Measurements from ENCODE around the gene NNMT. TPM values are rescaled to one million over a fixed set of nuclear protein-coding genes. Genes with fewer than 3 reads are reported as not detected.
A peak's percentile ranks its signal among the peaks of the same experiment; 100 is the strongest.

NNMT gene
- total and polyA plus RNA-seq, 2 experiments from 2014 or later, result 1,043 to 1,317 TPM

DNA sequence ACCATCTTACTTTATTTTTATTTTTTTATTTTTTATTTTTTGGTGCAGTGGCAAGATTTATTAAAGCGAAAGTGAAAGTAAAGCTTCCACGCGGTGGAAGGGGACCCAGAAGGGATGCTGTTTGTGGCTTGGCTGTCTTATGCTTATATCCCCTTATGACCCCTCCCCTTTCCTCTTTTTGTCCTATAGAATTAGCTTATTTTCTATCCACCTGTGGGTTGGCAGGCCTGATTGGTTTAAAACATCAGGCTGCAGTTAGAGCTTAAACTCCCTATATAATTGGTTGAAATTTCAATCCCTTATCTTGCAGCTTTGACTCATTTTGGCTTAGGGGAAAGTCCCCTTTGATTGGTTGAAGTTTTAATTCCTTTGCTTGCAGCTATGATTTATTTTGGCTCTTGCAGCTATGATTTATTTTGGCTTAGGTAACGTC is 50.5 kb downstream of the NNMT start:
- no peaks in the 10 kb centered on the region for H3K79me2 ChIP-seq (ENCODE audit: insufficient read depth)
- peak overlapping the region; percentile 35; the same call in 1 of the 2 replicates for H2AFZ ChIP-seq
- H3K4me1 ChIP-seq (ENCODE audit: insufficient read depth), result no peaks in the 10 kb centered on the region
- no peaks in the 10 kb centered on the region for H3F3A ChIP-seq (ENCODE audit: insufficient read depth)
- in situ Hi-C loops (cut with MboI), result loop anchor here (10.0 kb wide), 1 partner anchor 418 kb away; no protein-coding TSS in a partner anchor
- H3K9me3 ChIP-seq (ENCODE audit: low read depth), result no peaks in the 10 kb centered on the region
- no peak overlapping the region for H3K27ac ChIP-seq
- no peak overlapping the region for H3K9ac ChIP-seq
- H3K4me2 ChIP-seq (ENCODE audit: unreplicated experiment), result no peak overlapping the region
- H3K27me3 ChIP-seq (replicated peaks; ENCODE audit: insufficient read depth), result no peaks in the 10 kb centered on the region
- no peak for TF ChIP-seq EZH2phosphoT487 (IDR thresholded peaks at IDR 0.05; ENCODE audit: insufficient read depth, low read depth)
- TF ChIP-seq EZH2 (IDR thresholded peaks at IDR 0.05; ENCODE audit: insufficient read depth, poor library complexity, severe bottlenecking), result no peak
- no peaks in the 10 kb centered on the region for H3K9me2 ChIP-seq (ENCODE audit: insufficient read depth)
- no peak for DNase-seq
- H3K36me3 ChIP-seq (ENCODE audit: low read depth), result no peaks in the 10 kb centered on the region
- 81 to 89% methylated on average over 4 of the region's 4 CpGs for WGBS, 2 experiments (ENCODE audit: low coverage in 1 of 2, low lambda C conversion rate in 2 of 2, missing lambda C conversion rate in 2 of 2)
- no peaks in the 10 kb centered on the region for H4K20me1 ChIP-seq (ENCODE audit: insufficient read depth)
- 0 out of 2 replicates have a peak overlapping the region, but pooled peaks have one; percentile 21 for H3K4me3 ChIP-seq

DNA sequence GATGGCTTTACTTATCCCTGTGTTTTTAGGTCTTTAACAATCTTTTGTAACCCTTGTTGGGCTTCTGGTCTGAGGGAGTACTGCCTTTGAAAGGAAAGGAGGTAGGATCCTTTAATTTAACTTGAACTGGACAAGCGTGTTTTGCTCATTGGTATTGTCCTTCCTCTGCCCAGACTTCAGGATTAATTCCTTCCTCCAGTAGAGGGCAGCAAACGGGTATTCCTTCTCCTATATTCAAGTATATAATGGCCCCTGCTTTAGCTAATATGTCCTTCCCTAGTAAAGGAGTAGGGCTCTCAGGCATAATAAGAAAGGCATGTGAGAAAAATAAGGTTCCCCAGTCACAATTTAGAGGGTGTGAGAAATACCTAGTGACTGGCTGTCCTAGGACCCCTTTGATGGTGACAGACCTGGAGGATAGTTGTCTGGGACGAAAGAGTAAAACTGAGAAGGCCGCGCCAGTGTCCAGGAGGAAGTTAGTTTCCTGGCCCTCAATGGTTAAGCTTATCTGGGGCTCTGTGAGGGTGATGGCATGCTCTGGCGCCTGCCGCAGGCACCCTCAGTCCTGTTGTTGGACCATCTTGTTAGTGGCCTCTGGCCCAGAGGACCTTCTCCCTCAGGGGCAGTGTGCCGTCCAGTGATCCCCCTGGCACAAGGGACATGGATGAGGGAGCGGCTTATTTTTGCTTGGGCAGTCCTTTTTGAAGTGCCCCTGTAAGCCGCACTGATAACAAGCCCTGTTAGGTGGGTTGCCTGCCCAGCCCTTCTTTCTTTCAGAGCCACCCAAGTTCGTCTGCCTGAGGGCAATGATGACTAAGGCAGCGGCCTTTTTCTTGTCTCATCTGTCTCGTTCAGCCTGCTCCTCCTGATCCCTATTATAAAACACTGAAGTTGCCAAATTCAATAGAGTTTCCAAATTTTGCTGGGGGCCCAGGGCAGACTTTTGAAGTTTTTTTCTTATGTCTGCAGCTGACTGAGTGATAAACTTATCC is 52.3 kb downstream of the NNMT start:
- peaks cover 3% of the 10 kb centered on the region; the same call in 1 of the 2 replicates for H4K20me1 ChIP-seq (ENCODE audit: insufficient read depth)
- no peaks in the 10 kb centered on the region for H3K79me2 ChIP-seq (ENCODE audit: insufficient read depth)
- no peak overlapping the region for H3K4me3 ChIP-seq
- TF ChIP-seq EZH2phosphoT487 (IDR thresholded peaks at IDR 0.05; ENCODE audit: insufficient read depth, low read depth) (no peak), EZH2 (IDR thresholded peaks at IDR 0.05; ENCODE audit: insufficient read depth, poor library complexity, severe bottlenecking) (no peak)
- peak; percentile 74 for DNase-seq
- no peaks in the 10 kb centered on the region for H3K4me1 ChIP-seq (ENCODE audit: insufficient read depth)
- no peak overlapping the region for H3K9ac ChIP-seq
- 71 to 75% methylated on average over 13 of the region's 13 CpGs for WGBS, 2 experiments (ENCODE audit: low coverage in 1 of 2, low lambda C conversion rate in 2 of 2, missing lambda C conversion rate in 2 of 2)
- H3K27me3 ChIP-seq (replicated peaks; ENCODE audit: insufficient read depth), result no peaks in the 10 kb centered on the region
- no peaks in the 10 kb centered on the region for H3K36me3 ChIP-seq (ENCODE audit: low read depth)
- no peak overlapping the region for H3K4me2 ChIP-seq (ENCODE audit: unreplicated experiment)
- no peaks in the 10 kb centered on the region for H3K9me2 ChIP-seq (ENCODE audit: insufficient read depth)
- in situ Hi-C loops (cut with MboI), result loop anchor here (10.0 kb wide), 1 partner anchor 416 kb away; no protein-coding TSS in a partner anchor
- peak overlapping the region; percentile 77 for H2AFZ ChIP-seq
- no peaks in the 10 kb centered on the region for H3K9me3 ChIP-seq (ENCODE audit: low read depth)
- 0 out of 2 replicates have a peak, but pooled peaks cover 2% of the 10 kb centered on the region for H3F3A ChIP-seq (ENCODE audit: insufficient read depth)
- no peak overlapping the region for H3K27ac ChIP-seq

DNA sequence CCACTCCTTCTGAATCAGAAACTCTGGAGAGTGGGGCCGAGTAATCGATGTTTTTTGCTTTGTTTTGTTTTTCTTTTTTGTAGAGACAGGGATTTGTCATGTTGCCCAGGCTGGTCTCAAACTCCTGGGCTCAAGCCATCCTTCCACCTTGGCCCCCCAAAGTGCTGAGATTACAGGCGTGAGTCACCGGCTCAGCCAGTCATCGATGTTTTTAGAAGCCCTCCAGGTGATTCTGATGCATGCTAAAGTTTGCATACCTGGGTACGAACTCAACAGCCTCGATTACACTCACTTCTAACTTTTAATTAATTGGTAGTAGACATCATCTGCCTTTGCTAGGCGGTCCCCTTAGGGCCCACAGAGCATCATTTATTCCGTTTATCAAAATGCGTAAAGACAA is 53.8 kb downstream of the NNMT start:
- H3K27me3 ChIP-seq (replicated peaks; ENCODE audit: insufficient read depth), result no peaks in the 10 kb centered on the region
- H3K36me3 ChIP-seq (ENCODE audit: low read depth), result no peaks in the 10 kb centered on the region
- no peak overlapping the region for H3K9ac ChIP-seq
- 0 out of 2 replicates have a peak, but pooled peaks cover 10% of the 10 kb centered on the region for H3F3A ChIP-seq (ENCODE audit: insufficient read depth)
- peaks cover 4% of the 10 kb centered on the region; the same call in 1 of the 2 replicates for H4K20me1 ChIP-seq (ENCODE audit: insufficient read depth)
- H3K9me3 ChIP-seq (ENCODE audit: low read depth), result no peaks in the 10 kb centered on the region
- no peak overlapping the region for H3K27ac ChIP-seq
- TF ChIP-seq EZH2 (IDR thresholded peaks at IDR 0.05; ENCODE audit: insufficient read depth, poor library complexity, severe bottlenecking) (no peak), EZH2phosphoT487 (IDR thresholded peaks at IDR 0.05; ENCODE audit: insufficient read depth, low read depth) (no peak)
- no peaks in the 10 kb centered on the region for H3K79me2 ChIP-seq (ENCODE audit: insufficient read depth)
- H2AFZ ChIP-seq, result no peak overlapping the region
- no peak overlapping the region for H3K4me2 ChIP-seq (ENCODE audit: unreplicated experiment)
- H3K4me1 ChIP-seq (ENCODE audit: insufficient read depth), result peaks cover 4% of the 10 kb centered on the region; the same call in 1 of the 2 replicates
- H3K4me3 ChIP-seq, result no peak overlapping the region
- 94 to 97% methylated on average over 10 of the region's 10 CpGs for WGBS, 2 experiments (ENCODE audit: low coverage in 1 of 2, low lambda C conversion rate in 2 of 2, missing lambda C conversion rate in 2 of 2)
- H3K9me2 ChIP-seq (ENCODE audit: insufficient read depth), result no peaks in the 10 kb centered on the region
- in situ Hi-C loops (cut with MboI), result no loop called here
- no peak for DNase-seq

DNA sequence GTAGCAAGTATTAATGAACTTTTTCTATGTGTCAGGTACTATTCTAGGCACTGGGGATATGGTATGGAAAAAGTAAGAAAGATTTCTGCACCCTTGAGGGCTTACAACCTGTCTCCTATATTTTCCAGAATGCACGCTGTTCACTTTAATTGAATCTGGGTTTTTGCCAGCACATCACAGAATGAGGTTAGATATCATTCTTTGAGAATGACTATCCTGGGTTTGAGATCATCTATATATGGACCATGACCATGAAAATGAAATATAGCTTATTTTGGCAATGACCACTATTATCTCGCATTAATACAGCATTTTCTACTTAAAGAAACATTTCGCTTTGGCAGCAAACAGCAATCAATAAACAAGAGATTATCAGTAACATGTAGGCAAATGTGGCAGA is 57.2 kb downstream of the NNMT start:
- H3K27me3 ChIP-seq (replicated peaks; ENCODE audit: insufficient read depth), result no peaks in the 10 kb centered on the region
- in situ Hi-C loops (cut with MboI), result no loop called here
- no peak overlapping the region for H2AFZ ChIP-seq
- H3F3A ChIP-seq (ENCODE audit: insufficient read depth), result 0 out of 2 replicates have a peak, but pooled peaks cover 10% of the 10 kb centered on the region
- no peaks in the 10 kb centered on the region for H3K79me2 ChIP-seq (ENCODE audit: insufficient read depth)
- DNase-seq, result no peak
- no peak overlapping the region for H3K4me2 ChIP-seq (ENCODE audit: unreplicated experiment)
- H3K36me3 ChIP-seq (ENCODE audit: low read depth), result no peaks in the 10 kb centered on the region
- no peaks in the 10 kb centered on the region for H3K9me2 ChIP-seq (ENCODE audit: insufficient read depth)
- H3K9me3 ChIP-seq (ENCODE audit: low read depth), result no peaks in the 10 kb centered on the region
- H4K20me1 ChIP-seq (ENCODE audit: insufficient read depth), result peaks cover 4% of the 10 kb centered on the region; the same call in 1 of the 2 replicates
- no peak overlapping the region for H3K27ac ChIP-seq
- peaks cover 6% of the 10 kb centered on the region for H3K4me1 ChIP-seq (ENCODE audit: insufficient read depth)
- no peak overlapping the region for H3K9ac ChIP-seq
- 93 to 97% methylated on average over 3 of the region's 3 CpGs for WGBS, 2 experiments (ENCODE audit: low coverage in 1 of 2, low lambda C conversion rate in 2 of 2, missing lambda C conversion rate in 2 of 2)
- no peak for TF ChIP-seq EZH2 (IDR thresholded peaks at IDR 0.05; ENCODE audit: insufficient read depth, poor library complexity, severe bottlenecking)
- TF ChIP-seq EZH2phosphoT487 (IDR thresholded peaks at IDR 0.05; ENCODE audit: insufficient read depth, low read depth), result no peak
- no peak overlapping the region for H3K4me3 ChIP-seq

All from GM23248 (cell line).